Activated CD4-positive, alpha-beta memory T cell treated with anti-CD3 and anti-CD28 coated beads, Interleukin-2, amount 10 ng/mL, durations not matched to agents 7 days and 5 days (primary cell): ENCODE data around the gene KMO. TPM values are rescaled to one million over a fixed set of nuclear protein-coding genes. Genes with fewer than 3 reads are reported as not detected.

ENCODE experiments used
- CTCF ChIA-PET: fragments of 350-600 bp; sonication (Branson Sonifier 250); formaldehyde crosslinking; loops from one replicate; lab custom pipeline; 2021; ENCODE audit warnings: antibody characterized with exemption, inconsistent platforms; lab: Charles Lee
- POLR2A ChIA-PET: fragments of 350-600 bp; sonication (Branson Sonifier 250); formaldehyde crosslinking; loops from one replicate; lab custom pipeline; 2021; ENCODE audit warnings: antibody characterized with exemption; lab: Charles Lee
- DNase-seq: peaks from one replicate; pipeline ENCODE4 v3.0.0-alpha.2; 2020
- H3K27ac Mint-ChIP-seq: one replicate; pipeline ENCODE4 v1.8.0; 2021; ENCODE audit warnings: mild to moderate bottlenecking, mixed read lengths
- H3K27me3 Mint-ChIP-seq: one replicate; pipeline ENCODE4 v1.8.0; 2021; ENCODE audit warnings: mixed read lengths
- H3K36me3 Mint-ChIP-seq: one replicate; pipeline ENCODE4 v1.8.0; 2021; ENCODE audit warnings: low read depth, mixed read lengths
- H3K4me1 Mint-ChIP-seq: one replicate; pipeline ENCODE4 v1.8.0; 2021; ENCODE audit warnings: mixed read lengths
- H3K4me3 Mint-ChIP-seq: one replicate; pipeline ENCODE4 v1.8.0; 2021; ENCODE audit warnings: mild to moderate bottlenecking, mixed read lengths
- H3K9me3 Mint-ChIP-seq: one replicate; pipeline ENCODE4 v1.8.0; 2021; ENCODE audit warnings: mixed read lengths
- total RNA-seq, 2 experiments: library from RNA; stranded (reverse); gene quantifications; one replicate each; pipeline ENCODE4 v1.2.3, GENCODE V29; 2021

KMO gene
- not detected for total RNA-seq

GRCh38 chr1:241532162-241532531 lies at the start of gene KMO:
KMO (plus strand) TSS chr1:241532378; CDS start chr1:241532445, 67 bp downstream.
- no peaks in the 10 kb centered on the region for H3K36me3 Mint-ChIP-seq
- H3K9me3 Mint-ChIP-seq, result no peaks in the 10 kb centered on the region
- peak within 1 kb of the TSS; percentile 83 for H3K27ac Mint-ChIP-seq
- no peak for DNase-seq
- peaks cover 11% of the 10 kb centered on the region for H3K4me1 Mint-ChIP-seq
- CTCF ChIA-PET, result interaction anchor here (0.8 to 1.4 kb wide), 6 partner anchors 8 to 466 kb away, joined by 3 to 6 read pairs (median 4); no protein-coding TSS in a partner anchor
- POLR2A ChIA-PET, result no interaction called here
- peaks cover 30% of the 10 kb centered on the region for H3K27me3 Mint-ChIP-seq
- H3K4me3 Mint-ChIP-seq, result peak within 1 kb of the TSS; percentile 92

- Mint-ChIP-seq H3K27ac (no peak overlapping the region), H3K36me3 (no peaks in the 10 kb centered on the region), H3K9me3 (no peaks in the 10 kb centered on the region), H3K4me1 (no peaks in the 10 kb centered on the region), H3K4me3 (no peak overlapping the region), H3K27me3 (peaks cover 7% of the 10 kb centered on the region)
- POLR2A ChIA-PET, result no interaction called here
- CTCF ChIA-PET, result interaction anchor here (0.7 kb wide), 1 partner anchor 36 kb away, joined by 3 read pairs; no protein-coding TSS in a partner anchor
- no peak for DNase-seq
Observed at GRCh38 chr1:241482761-241483250, 49.4 kb upstream of the KMO start.

- no peaks in the 10 kb centered on the region for H3K4me1 Mint-ChIP-seq
- ChIA-PET CTCF (interaction anchor here (0.9 to 1.3 kb wide), 5 partner anchors 9 to 126 kb away, joined by 3 read pairs; no protein-coding TSS in a partner anchor), POLR2A (no interaction called here)
- H3K27ac Mint-ChIP-seq, result no peak overlapping the region
- H3K27me3 Mint-ChIP-seq, result peaks cover 5% of the 10 kb centered on the region
- no peak for DNase-seq
- H3K36me3 Mint-ChIP-seq, result no peaks in the 10 kb centered on the region
- no peak overlapping the region for H3K4me3 Mint-ChIP-seq
- no peaks in the 10 kb centered on the region for H3K9me3 Mint-ChIP-seq
Observed at GRCh38 chr1:241485145-241485544, 47.0 kb upstream of the KMO start.

- POLR2A ChIA-PET, result no interaction called here
- peaks cover 2% of the 10 kb centered on the region for H3K27me3 Mint-ChIP-seq
- CTCF ChIA-PET, result interaction anchor here (0.6 to 1.3 kb wide), 6 partner anchors 8 to 754 kb away, joined by 3 read pairs; no protein-coding TSS in a partner anchor
- no peaks in the 10 kb centered on the region for H3K9me3 Mint-ChIP-seq
- H3K4me1 Mint-ChIP-seq, result no peaks in the 10 kb centered on the region
- no peak overlapping the region for H3K4me3 Mint-ChIP-seq
- DNase-seq, result no peak
- no peak overlapping the region for H3K27ac Mint-ChIP-seq
- H3K36me3 Mint-ChIP-seq, result no peaks in the 10 kb centered on the region
Observed at GRCh38 chr1:241485554-241485992, 46.6 kb upstream of the KMO start.

DNA sequence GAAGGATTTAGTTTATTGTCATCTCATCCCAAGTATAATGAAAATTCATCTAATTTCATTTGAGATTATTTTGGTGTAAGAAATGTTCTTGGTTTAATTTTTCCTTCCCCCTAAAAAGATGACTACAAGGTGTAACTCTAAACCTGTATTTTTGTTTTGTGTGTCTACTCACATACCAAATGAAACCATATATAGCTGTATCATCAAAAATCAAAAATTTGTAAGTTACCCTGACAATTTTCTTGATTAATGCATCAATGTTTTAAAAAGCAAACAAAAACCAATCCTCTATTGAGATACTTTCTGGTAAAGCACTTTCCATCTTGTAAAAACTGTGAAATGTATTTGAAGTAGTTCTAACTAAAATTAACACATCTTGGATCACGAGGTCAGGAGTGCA lies 43.4 kb upstream of the KMO start:
- no peaks in the 10 kb centered on the region for H3K4me1 Mint-ChIP-seq
- CTCF ChIA-PET, result no interaction called here

DNA sequence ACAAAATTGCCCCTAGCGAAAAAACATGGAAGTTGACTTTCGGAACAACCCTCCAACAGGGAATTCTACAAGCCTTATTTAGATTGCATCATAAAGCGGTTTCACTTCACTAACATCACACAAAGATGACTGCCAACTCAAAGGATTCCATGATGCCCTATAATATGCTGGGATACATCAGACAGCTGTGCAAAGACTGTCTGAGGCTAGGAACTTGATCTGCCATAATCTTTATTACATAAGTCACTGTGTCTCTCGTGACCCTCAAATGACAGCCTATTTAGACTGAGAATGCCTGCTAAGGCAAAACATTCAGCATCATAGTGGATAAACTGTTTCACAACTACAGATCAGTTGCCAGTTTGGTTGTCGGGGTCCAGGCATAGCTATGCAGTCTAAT lies 36.4 kb upstream of the KMO start:
- no peak for DNase-seq
- H3K4me3 Mint-ChIP-seq, result no peak overlapping the region
- H3K9me3 Mint-ChIP-seq, result no peaks in the 10 kb centered on the region
- peaks cover 46% of the 10 kb centered on the region for H3K36me3 Mint-ChIP-seq
- POLR2A ChIA-PET, result no interaction called here
- CTCF ChIA-PET, result no interaction called here
- H3K27ac Mint-ChIP-seq, result no peak overlapping the region
- no peaks in the 10 kb centered on the region for H3K27me3 Mint-ChIP-seq
- H3K4me1 Mint-ChIP-seq, result no peaks in the 10 kb centered on the region

More for the DNA sequence above, 43.4 kb upstream of the KMO start:
- Mint-ChIP-seq H3K4me3 (no peak overlapping the region), H3K9me3 (no peaks in the 10 kb centered on the region), H3K36me3 (peaks cover 6% of the 10 kb centered on the region), H3K27ac (no peak overlapping the region), H3K27me3 (no peaks in the 10 kb centered on the region)
- POLR2A ChIA-PET, result no interaction called here
- DNase-seq, result no peak

- Mint-ChIP-seq H3K27me3 (no peaks in the 10 kb centered on the region), H3K4me1 (no peaks in the 10 kb centered on the region), H3K4me3 (no peak overlapping the region), H3K9me3 (no peaks in the 10 kb centered on the region), H3K36me3 (peaks cover 56% of the 10 kb centered on the region), H3K27ac (no peak overlapping the region)
- ChIA-PET CTCF (interaction anchor here (0.9 to 1.2 kb wide), 2 partner anchors 14 to 195 kb away, joined by 3 read pairs; no protein-coding TSS in a partner anchor), POLR2A (no interaction called here)
- no peak for DNase-seq
Observed at GRCh38 chr1:241499910-241500309, 32.3 kb upstream of the KMO start.

DNA sequence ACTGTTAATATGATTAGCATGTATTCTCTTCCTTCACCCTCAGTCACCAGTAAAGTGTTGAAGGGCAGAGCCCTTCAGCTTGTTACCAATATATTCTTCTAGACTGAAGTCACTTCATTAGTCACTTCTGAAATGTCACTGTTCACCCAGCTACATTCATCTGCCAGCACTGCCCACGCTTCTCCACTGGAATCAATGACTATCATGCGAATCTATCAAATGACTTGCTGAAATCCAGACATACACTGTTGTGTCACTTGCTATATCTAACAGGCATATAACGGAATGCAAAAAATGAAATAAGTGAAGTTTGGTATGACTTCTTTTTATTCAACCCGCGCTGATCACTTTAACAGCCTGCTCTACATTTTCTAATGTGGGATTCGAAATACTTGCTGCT lies 28.7 kb upstream of the KMO start:
- no peak for DNase-seq
- Mint-ChIP-seq H3K9me3 (no peaks in the 10 kb centered on the region), H3K27ac (no peak overlapping the region), H3K4me3 (no peak overlapping the region), H3K27me3 (no peaks in the 10 kb centered on the region), H3K4me1 (no peaks in the 10 kb centered on the region), H3K36me3 (peaks cover 56% of the 10 kb centered on the region)
- CTCF ChIA-PET, result no interaction called here
- POLR2A ChIA-PET, result interaction anchor here (2.0 kb wide), 1 partner anchor 16 kb away, joined by 6 read pairs; the partner anchor contains the start of gene FH

- ChIA-PET POLR2A (no interaction called here), CTCF (no interaction called here)
- Mint-ChIP-seq H3K27me3 (no peaks in the 10 kb centered on the region), H3K27ac (no peak overlapping the region), H3K9me3 (no peaks in the 10 kb centered on the region), H3K4me3 (no peak overlapping the region), H3K4me1 (no peaks in the 10 kb centered on the region), H3K36me3 (peaks cover 56% of the 10 kb centered on the region)
- DNase-seq, result no peak
Observed at GRCh38 chr1:241507189-241507863, 24.9 kb upstream of the KMO start.

- POLR2A ChIA-PET, result no interaction called here
- H3K4me1 Mint-ChIP-seq, result peaks cover 19% of the 10 kb centered on the region
- CTCF ChIA-PET, result interaction anchor here (1.0 to 1.4 kb wide), 3 partner anchors 14 to 19 kb away, joined by 3 to 5 read pairs (median 4); partner anchors contain the start of gene KMO
- no peaks in the 10 kb centered on the region for H3K27me3 Mint-ChIP-seq
- H3K4me3 Mint-ChIP-seq, result no peak overlapping the region
- no peaks in the 10 kb centered on the region for H3K9me3 Mint-ChIP-seq
- no peak for DNase-seq
- H3K27ac Mint-ChIP-seq, result no peak overlapping the region
- H3K36me3 Mint-ChIP-seq, result peaks cover 40% of the 10 kb centered on the region
Observed at GRCh38 chr1:241513378-241513777, 18.8 kb upstream of the KMO start.

- Mint-ChIP-seq H3K4me3 (peak overlapping the region; percentile 83), H3K9me3 (no peaks in the 10 kb centered on the region), H3K4me1 (peaks cover 29% of the 10 kb centered on the region), H3K27ac (peak overlapping the region; percentile 70), H3K27me3 (peaks cover 19% of the 10 kb centered on the region), H3K36me3 (peaks cover 15% of the 10 kb centered on the region)
- no peak for DNase-seq
- POLR2A ChIA-PET, result interaction anchor here (0.7 to 2.8 kb wide), 12 partner anchors 9 to 1799 kb away, joined by 3 to 10 read pairs (median 4); partner anchors contain the start of genes CEP170, CHML, EXO1 and OPN3
- CTCF ChIA-PET, result interaction anchor here (0.6 to 1.4 kb wide), 3 partner anchors 35 to 786 kb away, joined by 3 read pairs; no protein-coding TSS in a partner anchor
Observed at GRCh38 chr1:241518476-241519307, 13.5 kb upstream of the KMO start.

DNA sequence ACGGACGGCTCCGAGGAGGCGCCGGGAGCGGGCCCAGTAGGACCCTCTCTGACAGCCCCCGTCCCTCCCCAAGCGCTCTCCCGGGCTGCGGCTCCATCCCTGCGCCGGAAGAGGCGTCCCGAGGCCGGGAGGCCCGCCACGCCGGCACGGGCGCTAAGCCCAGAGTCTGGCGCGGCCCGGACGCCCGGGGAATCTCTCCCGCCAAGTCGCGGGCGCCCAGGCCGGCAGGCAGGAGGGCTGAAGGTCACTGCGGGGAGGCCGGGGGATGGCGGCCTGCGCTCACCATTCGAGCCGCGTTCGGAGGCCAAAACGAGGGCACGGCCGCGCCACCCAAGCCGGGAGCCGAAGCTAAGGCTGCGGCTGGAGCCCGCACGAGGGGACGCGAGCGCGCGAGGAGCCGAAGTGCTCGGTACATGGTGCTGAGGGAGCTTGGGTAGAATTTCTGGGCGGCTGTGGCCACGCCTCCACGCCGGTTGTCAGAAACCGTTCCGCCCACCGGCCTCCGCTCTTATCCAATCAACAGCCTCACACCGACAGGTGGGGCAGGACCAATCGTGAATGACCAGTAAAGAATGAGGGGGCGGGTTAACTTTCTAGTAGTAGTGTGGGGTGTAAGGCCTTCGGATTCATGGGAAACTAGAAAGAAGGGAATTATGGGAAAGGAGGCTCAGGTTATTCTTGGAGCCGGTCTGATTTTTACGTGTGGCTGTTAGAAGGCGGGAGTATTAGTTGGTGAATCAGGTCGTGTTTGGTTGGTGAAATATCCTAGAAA lies 12.7 kb upstream of the KMO start, which contains the start of gene FH:
FH (minus strand) TSS at position 448 of the 772 bp plus-strand sequence; CDS start at position 415, 33 bp downstream.
- Mint-ChIP-seq H3K27me3 (peaks cover 26% of the 10 kb centered on the region), H3K9me3 (no peaks in the 10 kb centered on the region), H3K4me1 (peaks cover 27% of the 10 kb centered on the region), H3K27ac (peak within 1 kb of the TSS; percentile 70), H3K4me3 (peak within 1 kb of the TSS; percentile 83), H3K36me3 (peaks cover 12% of the 10 kb centered on the region)
- ChIA-PET CTCF (interaction anchor here (0.6 to 1.4 kb wide), 4 partner anchors 11 to 479 kb away, joined by 3 to 6 read pairs (median 3); no protein-coding TSS in a partner anchor), POLR2A (interaction anchor here (1.1 to 2.8 kb wide), 10 partner anchors 8 to 1800 kb away, joined by 3 to 10 read pairs (median 4); partner anchors contain the start of genes CEP170, CHML, EXO1 and OPN3)
- DNase-seq, result peak; percentile 95
